GM12874 (cell line): ENCODE data around the gene AMOTL1.

Experiments
- TF ChIP-seq, protein P1 (sequence below): IDR thresholded peaks from 2 replicates; pipeline ENCODE4 v1.5.1; 2011; ENCODE audit warnings: low read depth, mild to moderate bottlenecking, control low read depth, low read length, moderate library complexity; ENCODE audit not compliant: insufficient read depth

The AMOTL1 gene

DNA sequence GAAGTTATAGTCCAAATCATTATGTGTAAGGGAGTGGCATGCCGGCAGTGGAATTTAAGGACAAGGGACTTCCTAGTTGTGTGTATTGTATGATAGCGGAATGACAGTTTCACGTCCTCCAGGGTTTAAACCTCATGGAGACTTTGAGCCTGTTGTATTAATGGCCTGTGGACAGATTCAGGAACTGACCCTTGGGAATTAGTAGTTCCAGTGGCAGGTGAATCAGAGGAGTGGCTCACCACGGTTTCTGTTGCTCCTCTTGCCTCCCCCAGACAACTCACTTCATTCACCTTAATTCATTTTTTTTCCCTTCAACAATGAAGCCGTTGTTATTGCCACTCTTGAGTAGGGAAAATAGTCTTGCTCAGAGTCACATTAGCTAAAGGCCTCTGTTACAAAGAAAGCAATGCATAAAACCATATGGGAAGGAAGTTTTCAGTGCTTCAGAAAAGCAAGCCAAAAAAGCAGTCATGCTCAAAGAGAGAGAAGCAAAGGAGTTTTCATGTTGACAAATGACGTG, 22.6 kb downstream of the AMOTL1 start:
- TF ChIP-seq, protein P1, sequence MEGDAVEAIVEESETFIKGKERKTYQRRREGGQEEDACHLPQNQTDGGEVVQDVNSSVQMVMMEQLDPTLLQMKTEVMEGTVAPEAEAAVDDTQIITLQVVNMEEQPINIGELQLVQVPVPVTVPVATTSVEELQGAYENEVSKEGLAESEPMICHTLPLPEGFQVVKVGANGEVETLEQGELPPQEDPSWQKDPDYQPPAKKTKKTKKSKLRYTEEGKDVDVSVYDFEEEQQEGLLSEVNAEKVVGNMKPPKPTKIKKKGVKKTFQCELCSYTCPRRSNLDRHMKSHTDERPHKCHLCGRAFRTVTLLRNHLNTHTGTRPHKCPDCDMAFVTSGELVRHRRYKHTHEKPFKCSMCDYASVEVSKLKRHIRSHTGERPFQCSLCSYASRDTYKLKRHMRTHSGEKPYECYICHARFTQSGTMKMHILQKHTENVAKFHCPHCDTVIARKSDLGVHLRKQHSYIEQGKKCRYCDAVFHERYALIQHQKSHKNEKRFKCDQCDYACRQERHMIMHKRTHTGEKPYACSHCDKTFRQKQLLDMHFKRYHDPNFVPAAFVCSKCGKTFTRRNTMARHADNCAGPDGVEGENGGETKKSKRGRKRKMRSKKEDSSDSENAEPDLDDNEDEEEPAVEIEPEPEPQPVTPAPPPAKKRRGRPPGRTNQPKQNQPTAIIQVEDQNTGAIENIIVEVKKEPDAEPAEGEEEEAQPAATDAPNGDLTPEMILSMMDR = no peak

DNA sequence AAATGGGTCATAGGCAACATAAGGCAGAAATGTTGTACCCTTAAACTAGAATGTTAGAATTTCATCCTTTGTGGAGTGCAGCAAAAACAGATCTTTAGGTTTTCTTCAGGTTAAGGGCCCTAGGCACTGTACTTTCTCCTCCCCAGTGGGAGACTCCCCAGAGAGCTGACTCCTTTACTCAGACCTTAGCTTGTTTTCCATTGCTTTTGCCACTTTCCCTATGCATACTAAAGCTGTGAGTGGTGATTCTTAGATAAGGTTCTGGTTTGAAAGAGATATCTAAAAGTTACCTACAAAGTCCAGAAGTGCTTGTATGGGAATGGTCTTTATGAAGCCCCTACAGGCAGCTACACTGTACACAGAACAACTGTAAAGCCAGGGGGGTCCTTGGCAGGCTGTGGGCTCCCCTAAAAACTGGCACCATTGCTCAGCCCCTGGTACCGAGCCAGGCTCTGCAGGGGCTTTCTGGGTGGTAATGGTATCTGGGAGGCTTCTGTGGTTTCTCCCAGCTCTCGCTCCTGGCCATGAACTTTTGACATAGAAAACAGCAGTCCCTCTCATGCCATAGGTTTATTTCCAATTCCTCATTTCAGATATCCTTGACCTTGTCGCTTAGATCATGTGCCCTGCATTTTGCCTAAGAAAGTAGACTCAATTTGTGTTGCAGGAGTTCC, 23.2 kb downstream of the AMOTL1 start:
- TF ChIP-seq, protein P1 = no peak

DNA sequence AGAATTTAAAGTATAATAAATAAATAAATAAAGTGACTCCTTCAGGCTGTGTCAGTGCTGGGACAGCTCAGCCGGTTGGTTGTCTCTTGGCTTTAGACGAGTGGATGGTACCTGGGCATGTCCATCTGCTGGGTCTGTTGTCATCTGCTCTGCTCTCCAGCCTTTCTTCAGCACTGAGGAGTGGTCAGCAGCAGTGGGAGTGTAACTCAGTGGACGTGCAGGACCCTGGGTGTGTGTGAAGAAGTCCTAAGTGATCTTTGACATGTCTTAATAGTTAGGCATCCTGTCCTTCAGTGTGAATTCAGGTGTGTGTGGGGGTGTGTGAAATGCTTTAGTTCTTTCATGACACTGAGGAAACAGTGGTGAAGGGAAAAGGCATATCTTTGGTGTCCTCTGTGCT, 24.3 kb downstream of the AMOTL1 start:
- TF ChIP-seq, protein P1 = no peak

DNA sequence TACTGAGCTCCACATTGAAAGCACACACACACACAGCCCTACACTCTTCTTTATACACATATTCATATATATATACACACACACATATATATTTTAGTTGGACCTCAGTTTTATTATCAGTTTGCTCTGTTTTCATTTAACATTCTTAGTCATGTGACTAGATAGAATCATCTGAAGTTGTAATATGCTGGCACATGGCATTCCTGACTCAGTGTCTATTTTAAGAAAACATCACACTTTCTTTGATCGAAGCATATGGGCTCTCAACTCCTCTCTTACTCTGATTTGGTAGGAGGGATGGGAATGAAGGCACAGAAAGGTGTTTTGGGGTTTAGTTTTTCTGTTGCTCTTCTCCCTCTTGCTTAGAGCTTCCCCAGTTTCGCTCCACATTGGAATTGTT, 24.8 kb downstream of the AMOTL1 start:
- TF ChIP-seq, protein P1 = no peak

DNA sequence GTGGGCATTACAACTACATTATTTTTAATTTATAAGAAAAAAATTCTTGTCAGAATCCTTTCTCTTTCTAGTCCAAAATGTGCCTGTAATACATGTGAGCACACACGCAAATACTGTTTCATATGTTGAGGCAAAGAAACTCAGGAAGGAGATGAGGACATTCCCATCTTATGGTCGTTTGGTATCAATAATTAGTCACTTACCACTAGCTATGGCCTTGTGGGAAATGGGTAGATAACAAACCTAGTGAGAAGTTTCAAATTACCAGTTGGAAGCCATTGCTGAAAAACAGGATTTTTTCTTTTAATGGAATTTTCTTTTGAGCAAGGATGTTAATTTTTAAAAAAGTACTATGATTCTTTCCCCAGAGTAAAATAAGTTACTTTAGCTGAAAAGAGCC, 25.7 kb downstream of the AMOTL1 start:
- TF ChIP-seq, protein P1 = no peak

DNA sequence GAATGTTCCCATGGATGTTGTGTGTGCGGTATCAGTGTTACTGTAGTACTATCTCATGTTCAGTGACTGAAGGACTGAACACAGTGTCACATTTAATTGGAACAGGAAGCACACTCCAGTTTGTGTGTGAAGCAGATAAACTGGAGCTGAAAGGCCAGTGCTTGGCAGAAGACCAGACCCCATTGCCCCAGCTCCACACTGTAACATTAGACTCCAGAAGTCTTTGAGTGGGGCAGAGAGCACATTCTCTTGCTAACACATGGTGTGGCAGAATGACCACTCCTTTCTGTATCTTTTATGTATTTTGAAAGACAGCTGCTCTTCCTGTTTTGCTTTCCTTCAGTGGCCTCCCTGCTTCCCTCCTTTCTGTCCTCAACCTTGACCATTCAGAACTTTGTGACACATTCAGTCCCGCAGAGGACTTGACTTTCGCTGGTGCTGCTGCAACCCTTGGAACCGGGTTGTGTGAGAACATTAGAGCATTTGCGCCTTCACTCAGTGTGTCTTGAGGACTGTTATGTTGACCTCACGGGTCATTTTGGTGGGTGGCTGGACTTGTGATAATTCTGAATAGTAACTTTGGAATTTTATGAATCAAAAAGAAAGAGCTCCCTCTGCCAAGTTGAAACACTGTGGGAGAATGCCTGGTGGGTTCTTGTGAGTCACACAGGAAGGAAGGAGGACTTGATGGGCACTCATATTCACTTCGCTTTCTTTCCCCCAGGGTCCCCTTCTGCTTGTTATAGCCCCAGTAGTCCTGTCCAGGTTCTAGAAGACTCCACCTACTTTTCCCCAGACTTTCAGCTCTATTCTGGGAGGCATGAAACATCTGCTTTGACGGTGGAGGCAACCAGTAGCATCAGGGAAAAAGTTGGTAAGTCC, 26.4 kb downstream of the AMOTL1 start:
- TF ChIP-seq, protein P1 = no peak

DNA sequence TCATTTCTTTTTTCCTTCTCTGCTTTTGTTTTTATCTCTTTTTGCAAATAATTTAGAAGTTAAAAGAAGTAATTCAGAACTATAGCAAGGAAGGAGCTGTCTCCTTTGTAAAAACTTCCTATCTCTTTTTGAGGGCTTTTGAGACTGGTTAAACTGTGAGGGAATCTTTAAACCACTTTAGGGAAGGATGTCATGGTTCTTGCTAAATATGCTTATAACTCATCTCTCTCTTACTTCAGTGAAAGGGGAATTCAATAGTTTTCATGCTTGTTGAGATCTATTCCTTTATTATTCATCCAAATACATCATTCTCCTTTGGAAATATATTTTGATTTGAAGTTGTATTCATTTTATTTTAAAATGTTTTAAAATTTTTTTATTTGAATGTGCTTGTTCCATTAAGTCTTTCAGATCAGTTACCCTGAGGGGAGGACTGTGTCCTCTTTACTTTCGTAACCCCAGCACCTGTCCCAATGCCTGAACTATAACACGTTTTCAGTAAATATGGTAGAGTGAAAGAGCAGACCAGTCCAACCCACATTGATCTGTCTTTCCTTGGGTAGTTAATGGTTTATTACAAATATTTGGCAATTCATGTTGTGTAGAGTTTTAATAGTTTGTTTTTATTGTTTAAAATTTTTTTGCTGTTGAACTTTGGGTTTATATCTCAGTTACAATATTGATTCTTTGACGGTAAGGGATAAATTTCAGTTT, 27.5 kb downstream of the AMOTL1 start:
- TF ChIP-seq, protein P1 = no peak
